K562 treated with DMSO at 1 percent for 12 hours (cell line): ENCODE measurements around the gene SASS6. TPM values are rescaled to one million over a fixed set of nuclear protein-coding genes. Genes with fewer than 3 reads are reported as not detected.

ENCODE experiments used
- total RNA-seq: library from RNA; unstranded; fragments of 300-600 nt; gene quantifications from 2 replicates; pipeline ENCODE4 v1.2.3, GENCODE V29; 2022; ENCODE audit not compliant: insufficient read depth

The SASS6 gene, protein sequence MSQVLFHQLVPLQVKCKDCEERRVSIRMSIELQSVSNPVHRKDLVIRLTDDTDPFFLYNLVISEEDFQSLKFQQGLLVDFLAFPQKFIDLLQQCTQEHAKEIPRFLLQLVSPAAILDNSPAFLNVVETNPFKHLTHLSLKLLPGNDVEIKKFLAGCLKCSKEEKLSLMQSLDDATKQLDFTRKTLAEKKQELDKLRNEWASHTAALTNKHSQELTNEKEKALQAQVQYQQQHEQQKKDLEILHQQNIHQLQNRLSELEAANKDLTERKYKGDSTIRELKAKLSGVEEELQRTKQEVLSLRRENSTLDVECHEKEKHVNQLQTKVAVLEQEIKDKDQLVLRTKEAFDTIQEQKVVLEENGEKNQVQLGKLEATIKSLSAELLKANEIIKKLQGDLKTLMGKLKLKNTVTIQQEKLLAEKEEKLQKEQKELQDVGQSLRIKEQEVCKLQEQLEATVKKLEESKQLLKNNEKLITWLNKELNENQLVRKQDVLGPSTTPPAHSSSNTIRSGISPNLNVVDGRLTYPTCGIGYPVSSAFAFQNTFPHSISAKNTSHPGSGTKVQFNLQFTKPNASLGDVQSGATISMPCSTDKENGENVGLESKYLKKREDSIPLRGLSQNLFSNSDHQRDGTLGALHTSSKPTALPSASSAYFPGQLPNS
- total RNA-seq = 3.2 and 12.4 TPM in 2 replicates

GRCh38 chr1:100132566-100133477 is at the start of gene SASS6, which contains the start of gene TRMT13:
SASS6 (minus strand) TSS chr1:100132930; CDS start chr1:100132814, 116 bp downstream.
TRMT13 (plus strand) TSS chr1:100133163; CDS start chr1:100133169, 6 bp downstream.

DNA sequence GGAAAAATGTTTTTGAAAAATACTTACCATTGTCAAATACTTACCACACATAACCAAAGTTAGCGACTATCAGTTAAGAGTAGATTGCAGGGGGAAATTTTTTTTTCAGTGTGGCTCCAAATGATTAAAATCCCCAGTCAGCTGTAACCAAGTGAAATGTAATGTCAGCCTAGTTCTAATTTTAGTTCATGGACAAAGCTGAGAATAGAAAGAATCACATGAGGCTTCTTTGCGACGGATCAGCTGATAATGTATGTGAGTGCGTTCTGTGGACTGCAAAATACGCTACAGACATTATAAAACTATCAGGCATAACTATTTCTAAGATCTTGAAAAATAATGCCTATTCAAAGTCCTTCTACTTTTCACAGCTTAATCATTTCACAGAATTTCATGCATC is 45.4 kb upstream of the SASS6 start, which contains the start of gene LRRC39:
LRRC39 (minus strand) TSS at position 166 of the 400 bp plus-strand sequence. CDS start 9,740 bp downstream, outside the sequence.

Other genes starting within 250 kb of the SASS6 start
- 5.0 and 15.7 TPM in 2 replicates for gene SLC35A3, start 162.9 kb downstream of the SASS6 start, total RNA-seq
- gene TRMT13, start 233 bp upstream of the SASS6 start, total RNA-seq = 2.4 and 12.2 TPM in 2 replicates
- gene LRRC39, start 45.3 kb upstream of the SASS6 start, total RNA-seq = 1.1 TPM in 1 of 2 replicates, not detected in the other
- gene DBT, start 116.9 kb upstream of the SASS6 start, total RNA-seq = 0.94 and 4.1 TPM in 2 replicates
- 24.3 and 38.0 TPM in 2 replicates for gene RTCA, start 133.3 kb upstream of the SASS6 start, total RNA-seq
- gene CDC14A, start 219.6 kb upstream of the SASS6 start, total RNA-seq = 3.3 and 14.6 TPM in 2 replicates